SK-N-SH treated with all-trans-retinoic acid at 6 μM for 48 hours (cell line): ENCODE measurements around the gene NFASC.

ENCODE experiments used
- ARNTL ChIP-seq: fragments of 450-650 bp; formaldehyde crosslinking; IDR thresholded peaks from 2 replicates; pipeline ENCODE4 v1.5.0; 2020; ENCODE audit warnings: low read depth, mild to moderate bottlenecking, moderate library complexity, borderline replicate concordance
- CREB5 ChIP-seq: fragments of 250-450 bp; sonication (Bioruptor Pico); IDR thresholded peaks from 2 replicates; pipeline ENCODE4 v1.5.1; 2020; ENCODE audit warnings: low read depth, mild to moderate bottlenecking, moderate library complexity
- CSDC2 ChIP-seq: fragments of 250-450 bp; sonication (Bioruptor Pico); IDR thresholded peaks from 2 replicates; pipeline ENCODE4 v1.5.0; 2020; ENCODE audit warnings: mild to moderate bottlenecking, moderate library complexity
- TOX ChIP-seq: fragments of 250-450 bp; sonication (Bioruptor Pico); IDR thresholded peaks from 2 replicates; pipeline ENCODE4 v1.8.0; 2021; ENCODE audit warnings: mild to moderate bottlenecking, moderate library complexity, borderline replicate concordance
- ZNF8 ChIP-seq: fragments of 450-650 bp; formaldehyde crosslinking; IDR thresholded peaks from 2 replicates; pipeline ENCODE4 v1.5.0; 2020; ENCODE audit warnings: mild to moderate bottlenecking, moderate library complexity

GRCh38 chr1:205028924-205029323 is 158.3 kb downstream of the NFASC start:
- no peak for TF ChIP-seq ARNTL
- no peak for TF ChIP-seq CSDC2
- TF ChIP-seq CREB5 (CRISPR knock-in tag), result no peak
- no peak for TF ChIP-seq TOX (CRISPR knock-in tag)
- TF ChIP-seq ZNF8, result no peak
